Stomach (tissue), 9 donors: ENCODE measurements around the gene C22orf23. TPM values are rescaled to one million over a fixed set of nuclear protein-coding genes. Genes with fewer than 3 reads are reported as not detected.

Experiments
- DNase-seq, 2 donors: peaks; one replicate each; pipeline versions ENCODE4 v3.0.0 to v3.0.0-alpha.2; 2013 to 2019
- H3K27ac ChIP-seq, 5 donors: fragments of 200-600 bp in 4 of 5; sonication (generic) in 4 of 5; one replicate each; pipeline ENCODE4 v1.5.1; 2013 to 2019; ENCODE audit warnings: mild to moderate bottlenecking in 1 of 5, moderate library complexity in 1 of 5
- H3K27me3 ChIP-seq, 3 donors: fragments of 200-600 bp; sonication (generic); one replicate each; pipeline ENCODE4 v1.5.1; 2017 to 2019; ENCODE audit warnings: mixed run types in 1 of 3
- H3K36me3 ChIP-seq, 4 donors: fragments of 200-600 bp; sonication (generic); 1 replicate in 3 of 4; 2 replicates in 1 of 4; pipeline ENCODE4 v1.5.1; 2016 to 2019
- H3K4me1 ChIP-seq, 4 donors: fragments of 200-600 bp; sonication (generic); one replicate each; pipeline ENCODE4 v1.5.1; 2016 to 2019
- H3K4me3 ChIP-seq, 4 donors: fragments of 200-600 bp; sonication (generic) in 3 of 4; one replicate each; pipeline ENCODE4 v1.5.1; 2016 to 2019; ENCODE audit warnings: mild to moderate bottlenecking in 1 of 4
- H3K9me3 ChIP-seq, 4 donors: fragments of 200-600 bp; sonication (generic); one replicate each; pipeline ENCODE4 v1.5.1; 2016 to 2019
- CTCF ChIP-seq, 7 experiments: fragments of 450-650 bp in 4 of 7; fragments of 200-600 bp in 3 of 7; sonication (generic) in 3 of 7; IDR thresholded peaks; one replicate each; pipeline ENCODE4 v1.5.1; 2016 to 2019; ENCODE audit warnings: antibody characterized with exemption in 7 of 7, control low read depth in 2 of 7, mild to moderate bottlenecking in 1 of 7
- EP300 ChIP-seq: sonication (generic); formaldehyde crosslinking; IDR thresholded peaks from one replicate; pipeline ENCODE4 v1.6.1; 2017; ENCODE audit warnings: antibody characterized with exemption
- POLR2A ChIP-seq, 4 donors: fragments of 450-650 bp; IDR thresholded peaks; one replicate each; pipeline ENCODE4 v1.6.1; 2016; ENCODE audit warnings: antibody characterized with exemption in 4 of 4, control low read depth in 2 of 4, mild to moderate bottlenecking in 1 of 4, moderate library complexity in 1 of 4
- POLR2AphosphoS5 ChIP-seq, 3 donors: sonication (generic); formaldehyde crosslinking; IDR thresholded peaks; one replicate each; pipeline ENCODE4 v1.6.1; 2016; ENCODE audit warnings: antibody characterized with exemption in 3 of 3
- WGBS, 5 donors: extraction: QIAGEN DNeasy Blood & Tissue Kit in 3 of 5; methylation state at CpG; one replicate each; pipeline versions ENCODE4 v1.1.5 to v1.1.7; 2013 to 2018; 5-methylcytosine and 5-hydroxymethylcytosine counted together
- intact Hi-C: fragments of 100-400 bp; cut with DNase I; formaldehyde crosslinking; loops from one replicate; pipeline ENCODE4 v1.15.1; 2023; ENCODE audit warnings: low total_unique reads
- polyA plus RNA-seq, 3 donors: library from polyadenylated mRNA; stranded (reverse); fragments of 200-250 nt; gene quantifications; one replicate each; pipeline ENCODE4 v1.2.3, GENCODE V29; 2013
- total RNA-seq, 5 donors: library from RNA; depleted of rRNA; stranded (reverse); fragments of >200 nt; gene quantifications; one replicate each; pipeline versions ENCODE4 v1.1.0 to v1.2.3, GENCODE V29; 2014 to 2016
- donor health status: healthy with polysubstance abuse.
- donor health status: Bipolar disorder and iron deficiency.
- donor health status: healthy.

Gene C22orf23
- total and polyA plus RNA-seq, 8 donors = 0.18 to 1.2 (median 0.31) TPM; not detected in 5

GRCh38 chr22:37998543-37998942 lies 45.1 kb upstream of the C22orf23 start:
- WGBS, 5 donors = 57 to 72% (median 72%) methylated on average over 7 of the region's 7 CpGs
- no peaks in the 10 kb centered on the region for H3K9me3 ChIP-seq
- intact Hi-C loops = no loop called here
- peaks cover 0 to 8% (median 0%) of the 10 kb centered on the region in 3 donors for H3K27me3 ChIP-seq
- H3K36me3 ChIP-seq = no peaks in the 10 kb centered on the region
- H3K4me1 ChIP-seq = peaks cover 0 to 11% (median 0%) of the 10 kb centered on the region in 4 donors
- no peak overlapping the region for H3K4me3 ChIP-seq
- peak overlapping the region in 2 of 5 donors; percentile 27 to 31 for H3K27ac ChIP-seq
- peak in 1 of 2 donors; percentile 53 for DNase-seq
- TF ChIP-seq POLR2A (IDR thresholded peaks at IDR 0.05) (no peak), CTCF (IDR thresholded peaks at IDR 0.05) (no peak), EP300 (no peak), POLR2AphosphoS5 (IDR thresholded peaks at IDR 0.05) (no peak)

GRCh38 chr22:37996515-37997246 lies 43.3 kb upstream of the C22orf23 start:
- peak in 1 of 2 donors; percentile 54 for DNase-seq

GRCh38 chr22:37996079-37996478 lies 42.7 kb upstream of the C22orf23 start:
- Histone ChIP-seq H3K4me3 (no peak overlapping the region), H3K9me3 (no peaks in the 10 kb centered on the region), H3K27ac (no peak overlapping the region), H3K4me1 (peaks cover 0 to 11% (median 0%) of the 10 kb centered on the region in 4 donors), H3K27me3 (peaks cover 0 to 8% (median 0%) of the 10 kb centered on the region in 3 donors), H3K36me3 (no peaks in the 10 kb centered on the region)
- WGBS, 5 donors = 37 to 64% (median 55%) methylated on average over 3 to 4 of the region's 4 CpGs
- no peak for TF ChIP-seq POLR2AphosphoS5 (IDR thresholded peaks at IDR 0.05)
- no peak for TF ChIP-seq CTCF (IDR thresholded peaks at IDR 0.05)
- TF ChIP-seq EP300 = no peak
- no peak for TF ChIP-seq POLR2A (IDR thresholded peaks at IDR 0.05)
- DNase-seq = peak in 1 of 2 donors; percentile 45
- intact Hi-C loops = no loop called here

More at GRCh38 chr22:37996515-37997246, 43.3 kb upstream of the C22orf23 start:
- intact Hi-C loops = no loop called here
- no peak for TF ChIP-seq CTCF (IDR thresholded peaks at IDR 0.05)
- no peak for TF ChIP-seq POLR2AphosphoS5 (IDR thresholded peaks at IDR 0.05)
- no peak for TF ChIP-seq POLR2A (IDR thresholded peaks at IDR 0.05)
- TF ChIP-seq EP300 = no peak
- Histone ChIP-seq H3K9me3 (no peaks in the 10 kb centered on the region), H3K4me3 (no peak overlapping the region), H3K36me3 (no peaks in the 10 kb centered on the region), H3K27me3 (peaks cover 0 to 8% (median 0%) of the 10 kb centered on the region in 3 donors), H3K4me1 (peaks cover 0 to 11% (median 0%) of the 10 kb centered on the region in 4 donors), H3K27ac (no peak overlapping the region)
- 73 to 90% (median 77%) methylated on average over 7 to 8 of the region's 8 CpGs for WGBS, 5 donors

GRCh38 chr22:37995460-37995859 lies 42.1 kb upstream of the C22orf23 start:
- no peak for DNase-seq
- peaks cover 0 to 8% (median 0%) of the 10 kb centered on the region in 3 donors for H3K27me3 ChIP-seq
- WGBS, 5 donors = 82 to 95% (median 89%) methylated on average over 4 of the region's 4 CpGs
- peaks cover 0 to 11% (median under 1%) of the 10 kb centered on the region in 4 donors for H3K4me1 ChIP-seq
- H3K27ac ChIP-seq = no peak overlapping the region
- no peaks in the 10 kb centered on the region for H3K9me3 ChIP-seq
- TF ChIP-seq POLR2AphosphoS5 (IDR thresholded peaks at IDR 0.05) (no peak), CTCF (IDR thresholded peaks at IDR 0.05) (no peak), POLR2A (IDR thresholded peaks at IDR 0.05) (no peak), EP300 (no peak)
- intact Hi-C loops = no loop called here
- H3K4me3 ChIP-seq = no peak overlapping the region
- H3K36me3 ChIP-seq = no peaks in the 10 kb centered on the region
